Limb (tissue), 2 donors: ENCODE measurements around the gene L3MBTL2.
A peak's percentile ranks its signal among the peaks of the same experiment; 100 is the strongest.
"Not testable (repeated sequence)": the region's sequence is repeated elsewhere in the genome, so short reads cannot be mapped to it uniquely, and the experiment has no call there.

Experiments
- DNase-seq, 2 donors: peaks; one replicate each; pipeline ENCODE4 v3.0.0-alpha.2; 2016; ENCODE audit errors: extremely low spot score in 2 of 2

L3MBTL2 gene

DNA sequence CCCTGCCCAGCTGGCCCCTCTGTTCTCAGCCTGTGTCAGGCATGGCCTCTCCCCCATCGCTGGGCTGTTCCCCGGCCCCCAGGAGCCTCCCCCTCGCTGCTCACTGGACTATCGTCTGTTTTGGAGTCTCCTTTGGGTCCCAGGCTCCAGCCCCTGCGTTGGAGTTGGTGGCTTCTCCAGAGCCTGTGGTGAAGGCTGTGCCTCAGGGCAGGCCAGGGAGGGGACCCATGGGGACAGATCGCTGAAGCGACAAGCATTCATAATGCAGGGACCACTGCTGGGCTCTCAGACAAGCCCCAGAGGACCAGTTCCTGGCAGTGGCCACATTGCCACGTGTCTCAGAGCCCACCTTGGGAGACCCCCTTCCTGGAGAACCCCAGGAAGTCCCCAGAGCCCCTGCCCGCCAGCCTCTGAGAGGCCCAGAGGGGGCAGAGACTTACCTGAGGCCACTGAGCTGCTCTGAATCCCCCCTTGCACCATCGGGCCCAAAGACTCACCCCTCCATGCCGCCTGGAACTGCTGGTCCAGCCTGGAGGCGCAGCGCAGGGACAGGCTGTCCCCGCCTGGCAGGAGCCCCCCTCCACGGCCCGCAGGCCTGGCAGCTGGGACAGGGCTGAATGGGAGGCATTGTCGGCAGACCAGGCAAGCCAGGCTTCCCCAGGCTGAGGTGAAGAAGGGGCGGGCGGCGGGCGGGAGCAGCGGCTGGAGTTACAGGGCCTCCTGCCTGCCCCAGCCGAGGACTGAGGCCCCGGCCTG lies 35.4 kb downstream of the L3MBTL2 start, which contains the start of gene CHADL:
Gene CHADL, minus strand, starts transcription at position 555 of the 756 bp plus-strand sequence. Its CDS starts 50 bp downstream, at position 505.
- DNase-seq: peak; percentile 28 to 75

- no peak for DNase-seq
Observed at GRCh38 chr22:41241133-41241676, 36.1 kb downstream of the L3MBTL2 start.

- no peak for DNase-seq
Observed at GRCh38 chr22:41242396-41243117, 37.4 kb downstream of the L3MBTL2 start.

GRCh38 chr22:41243361-41243760 lies 38.2 kb downstream of the L3MBTL2 start:
- DNase-seq: no peak

DNA sequence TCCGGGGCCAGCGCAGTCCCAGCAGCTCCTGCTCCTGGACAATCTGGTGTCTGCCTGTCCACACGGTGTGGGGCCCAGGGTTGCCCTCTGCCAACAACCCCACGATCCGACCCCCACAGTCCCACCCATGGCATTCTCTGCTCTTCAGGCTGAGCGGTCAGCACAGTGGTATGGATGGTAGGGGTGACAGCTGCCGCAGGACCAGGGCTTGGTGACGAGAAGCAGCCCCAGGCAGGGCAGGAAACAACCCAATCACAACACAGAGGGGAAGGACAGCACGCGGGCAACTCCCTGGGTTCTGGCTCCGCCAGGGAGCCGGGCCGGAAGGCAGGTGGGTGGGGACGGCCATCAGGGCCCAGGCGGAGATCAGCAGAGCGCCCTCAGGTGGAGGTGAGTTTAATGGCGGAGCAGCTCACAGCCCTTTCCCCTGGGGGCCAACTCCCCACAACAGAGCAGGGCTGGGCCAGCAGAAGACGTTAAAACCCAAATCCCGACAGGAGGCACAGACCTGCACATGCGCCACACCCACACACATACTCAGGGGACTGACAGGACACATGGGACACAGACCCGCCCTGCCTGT lies 40.9 kb downstream of the L3MBTL2 start:
- DNase-seq: no peak

GRCh38 chr22:41247703-41248102 lies 42.6 kb downstream of the L3MBTL2 start:
- no peak for DNase-seq

DNA sequence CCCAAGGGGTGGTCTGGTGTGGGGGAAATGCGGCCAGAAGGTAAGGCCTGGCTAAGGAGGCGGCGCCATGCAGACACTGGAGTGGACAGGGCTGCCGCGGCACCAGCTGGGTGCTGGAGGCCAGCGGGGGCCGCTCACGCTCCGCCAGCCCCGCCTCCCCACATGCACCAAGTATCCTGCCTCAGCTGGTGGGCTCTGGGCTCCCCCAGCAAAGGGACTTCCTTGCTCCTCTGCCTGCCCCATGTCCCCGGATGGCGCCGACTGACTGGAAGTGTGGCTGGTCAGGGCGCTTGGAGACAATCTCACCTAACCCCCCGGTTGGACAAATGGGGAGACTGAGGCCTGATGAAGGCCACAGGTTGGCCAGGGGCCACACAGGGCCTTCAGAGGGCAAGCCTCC lies 43.2 kb downstream of the L3MBTL2 start:
- DNase-seq: no peak

DNA sequence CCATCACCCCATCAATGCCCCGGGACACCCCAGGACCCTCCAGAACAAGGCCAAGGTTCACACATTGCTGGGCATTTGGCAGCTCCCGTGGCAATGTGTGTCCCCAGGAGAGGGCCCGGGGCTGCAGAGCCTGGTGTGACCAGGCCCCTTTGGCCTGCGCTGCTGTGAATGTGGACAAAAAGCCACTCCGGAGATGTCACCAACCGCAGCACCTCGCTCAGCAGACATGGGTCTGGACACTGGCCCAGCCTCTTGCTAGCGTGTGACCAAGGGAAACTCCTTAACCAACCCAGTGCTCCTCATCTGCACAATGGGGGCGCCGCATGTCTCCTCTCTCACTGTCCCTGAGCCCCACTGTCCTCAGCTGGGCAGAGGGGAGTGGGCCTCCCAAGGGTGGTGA lies 43.6 kb downstream of the L3MBTL2 start:
- DNase-seq: no peak

- no peak for DNase-seq
Observed at GRCh38 chr22:41249442-41249841, 44.3 kb downstream of the L3MBTL2 start.

DNA sequence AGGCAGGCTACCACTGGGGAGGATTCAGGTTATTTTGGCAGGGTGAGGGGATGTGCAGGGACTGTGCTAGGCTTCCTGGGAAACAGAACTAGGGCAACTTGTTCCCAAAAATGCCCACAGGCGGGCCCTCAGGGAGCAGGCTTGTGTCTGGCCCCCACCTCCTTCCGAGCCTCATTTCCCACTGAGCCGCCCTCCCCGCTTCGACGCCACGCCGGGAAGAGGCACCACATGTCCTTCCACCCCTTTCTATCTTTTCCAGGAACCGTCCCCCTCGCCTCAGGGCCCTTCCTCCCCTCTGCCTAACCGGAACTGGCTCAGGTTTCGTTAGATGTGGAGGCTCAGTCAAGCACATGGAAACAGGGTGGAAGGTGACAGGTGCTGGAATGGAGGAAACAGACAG lies 45.0 kb downstream of the L3MBTL2 start:
- DNase-seq: no peak

- DNase-seq: no peak
Observed at GRCh38 chr22:41252365-41252764, 47.3 kb downstream of the L3MBTL2 start.

DNA sequence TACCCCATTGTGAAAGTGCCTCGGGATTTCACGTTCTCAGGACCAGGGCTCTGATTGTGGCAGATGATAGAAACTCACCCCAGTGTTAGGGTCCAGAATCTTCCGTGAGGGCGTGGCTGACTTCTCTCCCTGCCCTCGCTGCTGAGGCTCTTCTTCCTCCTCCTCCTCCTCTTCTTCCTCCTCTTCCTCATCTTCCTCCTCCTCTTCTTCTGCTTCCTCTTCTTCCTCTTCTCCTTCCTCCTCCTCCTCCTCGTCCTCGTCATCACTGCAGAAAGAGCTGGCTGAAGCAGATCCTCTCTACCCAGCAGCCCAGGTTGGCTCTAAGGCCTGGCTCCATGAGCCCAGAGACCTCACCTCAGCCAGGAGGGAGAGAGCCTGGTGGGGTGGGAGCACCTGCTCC lies 49.1 kb downstream of the L3MBTL2 start:
- DNase-seq: no peak

DNA sequence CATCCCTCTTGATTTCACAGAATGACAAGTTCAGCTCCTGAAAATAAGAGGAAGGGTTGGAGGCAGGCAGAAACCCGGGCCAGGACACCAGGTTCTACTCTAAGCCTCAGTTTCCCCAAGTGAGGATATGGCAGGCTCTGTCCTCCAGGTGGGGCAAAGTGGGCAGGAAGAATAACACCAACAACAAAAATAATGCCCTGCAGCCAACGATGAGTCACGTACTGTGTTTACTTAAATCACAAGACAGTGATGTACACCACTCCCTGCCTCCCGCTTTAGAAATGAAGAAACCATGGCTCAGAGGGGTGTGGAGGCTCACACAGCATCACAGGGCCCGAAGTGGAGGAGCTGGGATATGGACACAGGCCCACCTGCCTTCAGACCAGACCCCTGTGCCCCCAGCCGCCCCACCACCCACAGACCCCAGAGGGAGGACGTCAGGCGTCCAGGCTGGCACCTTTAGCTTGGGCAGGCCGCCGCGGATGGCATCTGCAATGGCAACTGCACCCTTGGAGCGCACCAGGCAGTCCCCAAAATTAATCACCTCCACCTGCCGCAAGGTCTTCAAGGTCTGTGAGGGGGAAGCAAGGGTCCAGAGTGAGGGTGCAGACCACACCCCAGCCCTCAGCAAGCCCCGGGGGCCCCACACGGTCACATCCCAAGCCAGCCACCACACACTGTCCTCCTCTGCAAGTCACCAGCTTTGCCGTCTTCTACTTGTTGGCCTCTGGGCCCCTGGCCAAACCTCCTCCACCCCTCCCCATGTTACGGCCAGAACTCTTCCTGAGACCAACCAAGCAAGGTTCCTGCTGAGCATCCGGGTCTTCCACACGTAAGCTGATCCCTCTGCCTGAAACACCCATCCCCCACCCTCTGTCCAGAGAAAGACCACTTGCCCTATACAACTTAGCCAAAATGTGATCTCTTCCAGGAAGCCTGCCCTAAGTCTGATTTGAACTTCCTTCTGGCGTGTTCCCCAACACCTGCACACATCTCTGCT lies 51.4 kb downstream of the L3MBTL2 start:
- DNase-seq: no peak

GRCh38 chr22:41257696-41258095 lies 52.6 kb downstream of the L3MBTL2 start:
- no peak for DNase-seq

GRCh38 chr22:41259756-41260155 lies 54.6 kb downstream of the L3MBTL2 start:
- DNase-seq: not testable (repeated sequence)

DNA sequence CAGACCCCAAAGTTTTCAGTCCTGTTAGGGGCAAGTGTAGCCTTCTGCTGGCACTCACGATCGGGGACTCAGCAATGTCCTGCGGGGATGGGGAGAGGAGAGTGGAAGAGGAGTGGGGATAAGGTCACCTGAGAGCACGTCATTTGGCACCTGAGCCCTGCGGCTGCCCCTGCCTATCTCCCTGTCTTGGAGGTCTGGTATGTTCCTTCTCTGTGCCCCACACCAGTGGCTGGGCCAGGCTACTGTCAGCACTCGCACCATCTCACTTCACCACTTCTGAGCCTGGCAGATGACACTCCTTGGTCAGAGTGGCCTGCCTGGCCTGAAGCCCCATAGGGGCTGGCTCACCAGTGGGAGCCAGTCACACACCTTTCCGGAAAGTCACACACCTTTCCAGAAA lies 55.8 kb downstream of the L3MBTL2 start:
- DNase-seq: no peak

- no peak for DNase-seq
Observed at GRCh38 chr22:41261541-41262249, 56.6 kb downstream of the L3MBTL2 start.

GRCh38 chr22:41262250-41262765 lies 57.2 kb downstream of the L3MBTL2 start:
- no peak for DNase-seq

- DNase-seq: no peak
Observed at GRCh38 chr22:41263704-41264103, 58.6 kb downstream of the L3MBTL2 start.

DNA sequence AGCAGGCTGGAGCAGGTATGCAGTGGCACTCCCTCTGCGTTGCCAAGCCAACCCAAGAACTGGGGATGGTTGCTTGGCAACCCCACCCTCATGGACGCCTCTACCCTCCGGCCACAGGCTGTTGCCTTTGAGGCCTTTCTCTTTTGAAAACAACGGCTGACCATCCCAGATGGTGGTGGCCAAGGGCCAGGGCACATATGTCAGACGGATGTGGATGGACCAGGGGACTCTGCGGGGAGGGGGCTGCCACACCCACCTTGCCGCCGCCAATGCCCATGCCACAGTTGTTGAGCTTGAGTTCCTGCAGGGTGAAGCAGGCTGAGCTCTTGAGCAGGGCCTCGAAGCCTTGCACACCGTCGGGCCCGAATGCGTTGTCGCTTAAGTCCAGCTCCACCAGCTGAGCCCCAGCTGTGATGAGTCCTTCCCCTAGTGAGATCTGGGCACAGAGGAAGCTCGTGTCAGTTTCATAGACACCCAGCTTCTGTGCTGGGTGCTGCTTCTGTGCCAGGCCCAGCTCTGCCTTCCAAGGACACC lies 59.4 kb downstream of the L3MBTL2 start:
- no peak for DNase-seq
